HFF-Myc (cell line): ENCODE results near the gene C1R.
A peak's percentile ranks its signal among the peaks of the same experiment; 100 is the strongest.

ENCODE experiments used
- DNase-seq: peaks from one replicate; pipeline ENCODE4 v3.0.0-alpha.2; 2011; ENCODE audit warnings: low read depth; ENCODE audit errors: extremely low read depth
- H3K4me3 ChIP-seq: replicated peaks from 2 replicates; pipeline ENCODE4 v1.5.1; 2011; ENCODE audit warnings: low read depth, mild to moderate bottlenecking, control low read depth, low read length
- TF ChIP-seq, protein P1 (sequence below): IDR thresholded peaks from 2 replicates; pipeline ENCODE4 v1.5.1; 2012; ENCODE audit warnings: mild to moderate bottlenecking, low read depth, low read length, control low read depth; ENCODE audit errors: missing control alignments

The C1R gene

DNA sequence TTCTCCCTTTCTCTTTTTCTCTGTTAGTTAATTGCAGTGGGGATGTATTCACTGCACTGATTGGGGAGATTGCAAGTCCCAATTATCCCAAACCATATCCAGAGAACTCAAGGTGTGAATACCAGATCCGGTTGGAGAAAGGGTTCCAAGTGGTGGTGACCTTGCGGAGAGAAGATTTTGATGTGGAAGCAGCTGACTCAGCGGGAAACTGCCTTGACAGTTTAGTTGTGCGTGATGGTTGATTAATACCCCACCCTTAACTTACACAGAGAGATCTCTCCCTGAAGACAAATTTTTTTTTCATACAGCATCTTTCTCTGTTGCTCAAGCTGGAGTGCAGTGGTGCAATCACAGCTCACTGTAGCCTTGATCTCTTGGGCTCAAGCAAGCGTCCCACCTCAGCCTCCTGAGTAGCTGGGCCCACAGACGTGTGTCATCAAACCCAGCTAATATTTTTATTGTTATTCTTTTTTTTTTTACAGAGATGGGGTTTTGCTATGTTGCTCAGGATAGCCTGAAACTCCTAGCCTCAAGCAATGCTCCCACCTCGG, 27.1 kb downstream of the C1R start:
- no peak overlapping the region for H3K4me3 ChIP-seq
- DNase-seq: no peak
- TF ChIP-seq, protein P1, sequence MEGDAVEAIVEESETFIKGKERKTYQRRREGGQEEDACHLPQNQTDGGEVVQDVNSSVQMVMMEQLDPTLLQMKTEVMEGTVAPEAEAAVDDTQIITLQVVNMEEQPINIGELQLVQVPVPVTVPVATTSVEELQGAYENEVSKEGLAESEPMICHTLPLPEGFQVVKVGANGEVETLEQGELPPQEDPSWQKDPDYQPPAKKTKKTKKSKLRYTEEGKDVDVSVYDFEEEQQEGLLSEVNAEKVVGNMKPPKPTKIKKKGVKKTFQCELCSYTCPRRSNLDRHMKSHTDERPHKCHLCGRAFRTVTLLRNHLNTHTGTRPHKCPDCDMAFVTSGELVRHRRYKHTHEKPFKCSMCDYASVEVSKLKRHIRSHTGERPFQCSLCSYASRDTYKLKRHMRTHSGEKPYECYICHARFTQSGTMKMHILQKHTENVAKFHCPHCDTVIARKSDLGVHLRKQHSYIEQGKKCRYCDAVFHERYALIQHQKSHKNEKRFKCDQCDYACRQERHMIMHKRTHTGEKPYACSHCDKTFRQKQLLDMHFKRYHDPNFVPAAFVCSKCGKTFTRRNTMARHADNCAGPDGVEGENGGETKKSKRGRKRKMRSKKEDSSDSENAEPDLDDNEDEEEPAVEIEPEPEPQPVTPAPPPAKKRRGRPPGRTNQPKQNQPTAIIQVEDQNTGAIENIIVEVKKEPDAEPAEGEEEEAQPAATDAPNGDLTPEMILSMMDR: no peak

DNA sequence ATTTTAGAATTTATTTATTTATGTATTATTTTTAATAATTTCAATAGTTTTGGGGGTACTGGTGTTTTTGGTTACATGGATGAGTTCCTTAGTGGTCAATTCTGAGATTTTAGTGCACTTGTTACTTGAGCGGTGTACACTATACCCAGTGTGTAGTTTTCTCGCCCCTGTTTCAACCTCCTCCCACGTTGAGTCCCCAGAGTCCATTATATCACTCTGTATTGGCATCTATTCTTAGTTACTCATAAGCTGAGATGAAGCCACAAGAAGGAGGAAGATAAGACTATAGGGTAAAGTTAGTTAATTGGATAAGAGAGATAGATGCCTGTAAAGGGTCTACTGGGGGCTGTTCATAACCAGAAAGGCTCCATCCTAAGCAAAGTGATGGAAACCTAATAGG, 27.7 kb downstream of the C1R start:
- TF ChIP-seq, protein P1: no peak
- no peak for DNase-seq
- H3K4me3 ChIP-seq: no peak overlapping the region

DNA sequence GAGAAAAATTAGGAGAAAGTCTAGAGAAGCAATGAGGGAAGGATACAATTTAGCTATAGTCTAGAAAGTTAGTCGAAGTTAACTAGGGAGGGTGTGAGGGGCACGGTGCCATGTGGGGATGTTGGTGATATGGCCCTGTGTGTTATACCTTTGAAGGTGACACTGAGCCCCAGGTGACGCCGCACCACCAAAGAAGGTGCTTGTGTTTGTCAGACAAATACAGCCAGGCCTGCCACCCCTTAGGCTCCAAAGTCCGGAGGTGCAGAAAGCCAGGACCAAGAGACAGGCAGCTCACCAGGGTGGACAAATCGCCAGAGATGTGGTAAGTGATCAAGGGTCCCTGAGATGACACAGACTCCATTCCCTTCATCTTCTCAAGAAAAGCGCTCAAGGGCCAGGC, 30.6 kb downstream of the C1R start:
- no peak for DNase-seq
- TF ChIP-seq, protein P1: no peak
- H3K4me3 ChIP-seq: no peak overlapping the region; the same call in 1 of the 2 replicates

DNA sequence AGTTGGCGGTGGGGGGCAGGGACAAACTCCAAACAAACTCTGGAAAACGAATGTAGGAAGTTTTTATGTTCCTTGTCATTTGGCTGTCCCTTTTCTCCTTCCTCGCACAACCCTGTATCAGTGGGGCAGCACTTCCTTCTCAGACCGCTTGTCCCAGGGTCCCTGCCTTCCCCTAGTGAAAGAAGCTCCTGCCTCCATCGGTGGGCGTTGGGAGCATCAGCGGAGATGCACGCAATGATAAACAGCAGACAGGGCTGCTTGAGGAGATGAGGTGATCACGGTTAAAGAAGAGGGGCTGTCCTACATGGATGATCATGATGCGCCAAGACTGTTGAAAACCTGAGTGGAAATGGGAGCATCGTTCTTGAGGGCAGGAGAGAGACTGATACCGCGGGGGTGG, 31.1 kb downstream of the C1R start:
- peak overlapping the region; percentile 26 for H3K4me3 ChIP-seq
- TF ChIP-seq, protein P1: no peak
- no peak for DNase-seq

DNA sequence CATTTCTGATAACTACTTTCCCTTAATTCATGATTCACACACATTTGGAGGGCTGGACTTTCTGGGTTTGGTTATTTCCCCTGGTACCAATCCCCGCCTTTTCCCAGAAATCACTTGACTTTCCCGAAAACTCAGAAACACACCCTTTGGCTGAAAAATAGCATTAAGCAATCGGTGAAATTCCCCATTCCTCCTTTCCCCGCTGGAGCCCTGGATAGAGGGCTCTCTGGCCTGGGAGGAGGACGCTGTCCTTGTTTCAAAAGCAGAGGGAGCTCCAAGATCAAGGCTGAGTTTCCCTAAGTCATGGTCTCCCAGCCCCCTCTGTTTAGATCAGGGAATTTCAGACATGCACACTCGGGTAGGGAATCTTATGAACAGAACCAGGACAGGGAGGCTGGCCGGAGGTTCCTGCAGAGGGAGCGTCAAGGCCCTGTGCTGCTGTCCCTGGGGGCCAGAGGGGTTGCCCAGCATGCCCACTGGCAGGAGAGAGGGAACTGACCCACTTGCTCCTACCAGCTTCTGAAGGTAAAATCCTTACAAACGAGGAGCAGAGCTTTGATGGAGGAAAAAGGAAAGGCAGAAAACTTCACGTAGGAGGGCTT, 31.8 kb downstream of the C1R start, which contains the start of gene C1S:
TSS of gene C1S (plus strand) at position 366 of the 602 bp plus-strand sequence. CDS start 1,195 bp downstream, outside the sequence.
- TF ChIP-seq, protein P1: peak; percentile 84
- H3K4me3 ChIP-seq: peak within 1 kb of the TSS; percentile 26
- DNase-seq: peak; percentile 85

DNA sequence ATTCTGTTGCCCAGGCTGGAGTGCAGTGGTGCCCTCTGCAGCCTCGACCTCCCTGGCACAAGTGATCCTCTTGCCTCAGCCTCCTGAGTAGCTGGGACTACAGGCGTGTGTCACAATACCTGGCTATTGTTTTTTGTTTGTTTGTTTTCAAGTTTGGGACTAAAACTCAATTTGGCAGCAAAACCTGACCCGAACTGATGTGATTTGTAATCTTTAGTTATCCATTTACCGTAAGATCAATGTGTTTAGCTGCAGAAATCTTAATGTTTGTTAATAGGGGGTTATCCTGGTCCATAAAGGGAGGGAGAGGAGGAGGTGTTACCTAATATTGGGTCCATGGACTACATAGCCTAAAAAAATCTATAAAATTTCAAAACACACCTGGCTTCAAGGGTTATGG, 32.5 kb downstream of the C1R start:
- DNase-seq: no peak
- H3K4me3 ChIP-seq: no peak overlapping the region
- TF ChIP-seq, protein P1: no peak
